Daoy (cell line): Measurements from ENCODE around the gene BCL2L13. TPM values are rescaled to one million over a fixed set of nuclear protein-coding genes. Genes with fewer than 3 reads are reported as not detected.
"Not testable (repeated sequence)": the region's sequence is repeated elsewhere in the genome, so short reads cannot be mapped to it uniquely, and the experiment has no call there.

Experiments
- DNase-seq: peaks from one replicate; pipeline ENCODE4 v3.0.0-alpha.2; 2015; ENCODE audit warnings: low read depth
- total RNA-seq: library from RNA; depleted of rRNA; stranded (reverse); fragments of >200 nt; shearing (Covaris generic); gene quantifications from 2 replicates; pipeline ENCODE4 v1.2.3, GENCODE V29; 2014

The BCL2L13 gene
- total RNA-seq, 1 experiment from 2014 or later, result 61.3 TPM

DNA sequence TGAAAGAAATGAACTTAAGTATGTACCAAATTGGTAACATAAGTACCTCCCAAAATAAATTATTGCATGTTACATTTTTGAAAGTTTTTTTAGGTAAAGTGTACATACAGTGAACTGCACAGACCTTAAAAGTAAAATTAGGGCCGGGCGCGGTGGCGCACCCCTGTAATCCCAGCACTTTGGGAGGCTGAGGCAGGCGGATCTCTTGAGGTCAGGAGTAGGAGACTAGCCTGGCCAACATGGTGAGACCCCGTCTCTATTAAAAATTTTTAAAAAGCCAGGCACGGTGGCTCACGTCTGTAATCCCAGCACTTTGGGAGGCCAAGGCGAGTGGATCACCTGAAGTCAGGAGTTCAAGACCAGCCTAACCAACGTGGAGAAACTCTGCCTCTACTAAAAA lies 1.7 kb upstream of the BCL2L13 start:
- not testable (repeated sequence) for DNase-seq

DNA sequence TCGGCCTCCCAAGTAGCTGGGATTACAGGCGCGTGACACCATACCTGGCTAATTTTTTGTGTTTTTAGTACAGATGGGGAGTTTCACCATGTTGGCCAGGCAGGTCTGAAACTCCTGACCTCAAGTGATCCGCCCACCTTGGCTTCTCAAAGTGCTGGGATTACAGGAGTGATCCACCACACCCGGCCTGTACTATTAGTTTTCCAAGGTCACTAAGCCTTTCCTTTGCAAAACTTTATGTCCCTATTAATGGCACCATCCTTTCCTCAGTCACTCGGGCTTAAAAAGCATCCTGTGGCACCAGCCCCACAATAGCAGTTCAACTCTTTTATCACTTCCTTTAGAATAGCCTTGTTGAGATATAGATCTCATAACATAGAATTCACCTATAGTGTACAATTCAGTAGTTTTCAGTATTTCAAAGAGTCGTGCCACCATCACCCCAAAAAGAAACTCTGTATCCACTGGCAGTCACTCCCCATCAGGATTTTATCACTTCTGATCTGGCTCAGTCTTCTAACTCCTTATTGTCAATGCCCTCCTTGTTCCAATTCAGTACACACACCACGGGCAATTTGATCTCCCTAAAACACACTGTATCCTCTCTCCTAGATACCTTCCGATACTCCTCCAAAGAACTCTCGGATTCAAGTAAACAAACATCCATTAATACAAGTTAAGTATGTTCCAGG lies 921 bp upstream of the BCL2L13 start:
- no peak for DNase-seq

DNA sequence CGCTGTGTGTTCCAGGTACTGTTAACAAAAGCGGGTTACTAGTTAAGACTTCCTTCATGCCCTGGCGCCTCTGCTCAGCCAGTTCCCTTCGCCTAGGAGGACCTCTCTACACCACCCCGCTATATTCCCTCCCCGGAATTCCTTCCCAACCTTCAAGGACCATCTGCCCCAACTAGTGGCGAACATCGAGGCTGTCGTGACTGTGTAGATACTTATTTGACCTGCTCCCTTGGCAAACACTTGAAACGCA lies 450 bp upstream of the BCL2L13 start:
- DNase-seq, result no peak

DNA sequence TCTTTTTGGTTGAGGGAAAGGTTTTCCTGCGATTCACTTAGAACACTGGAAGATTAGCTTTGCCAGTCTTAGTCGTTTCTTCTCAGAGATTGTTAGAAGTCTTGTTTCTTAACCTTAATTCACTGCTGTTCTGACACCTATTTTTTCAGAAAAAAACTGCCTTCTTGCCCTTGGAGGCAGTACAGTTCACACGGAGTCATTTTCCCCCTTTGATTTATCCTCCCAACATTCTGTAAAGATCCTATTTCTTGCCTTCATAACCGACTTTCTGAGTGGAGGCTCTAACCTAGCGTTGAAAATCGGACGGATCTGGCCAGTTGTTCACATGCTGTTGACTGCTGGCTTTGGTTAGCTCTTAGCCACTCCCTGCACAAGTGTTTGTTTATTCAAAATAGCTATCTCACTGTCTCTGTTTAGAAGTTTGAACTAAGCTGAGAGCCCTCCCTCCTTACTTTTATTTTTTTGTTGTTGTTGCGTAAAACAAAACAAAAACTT lies 737 bp downstream of the BCL2L13 start:
- peak; percentile 42 for DNase-seq

DNA sequence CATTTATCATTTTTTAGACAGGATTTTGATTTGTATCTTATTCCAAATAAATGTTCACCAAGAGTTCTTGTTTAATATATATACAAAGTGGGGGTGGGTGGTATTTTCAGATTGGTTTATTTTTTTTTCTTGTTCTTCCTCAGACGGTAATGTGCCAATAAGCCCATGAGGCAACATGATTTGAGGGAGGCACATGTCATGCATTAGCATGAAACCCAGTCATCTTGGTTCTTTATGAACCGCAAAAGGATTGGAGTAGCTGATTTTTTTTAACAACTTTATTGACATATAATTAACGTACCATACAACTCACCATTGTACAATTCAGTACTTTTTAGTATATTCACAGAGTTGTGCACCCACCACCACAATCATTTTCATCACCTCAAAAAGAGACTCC lies 2.7 kb downstream of the BCL2L13 start:
- no peak for DNase-seq

DNA sequence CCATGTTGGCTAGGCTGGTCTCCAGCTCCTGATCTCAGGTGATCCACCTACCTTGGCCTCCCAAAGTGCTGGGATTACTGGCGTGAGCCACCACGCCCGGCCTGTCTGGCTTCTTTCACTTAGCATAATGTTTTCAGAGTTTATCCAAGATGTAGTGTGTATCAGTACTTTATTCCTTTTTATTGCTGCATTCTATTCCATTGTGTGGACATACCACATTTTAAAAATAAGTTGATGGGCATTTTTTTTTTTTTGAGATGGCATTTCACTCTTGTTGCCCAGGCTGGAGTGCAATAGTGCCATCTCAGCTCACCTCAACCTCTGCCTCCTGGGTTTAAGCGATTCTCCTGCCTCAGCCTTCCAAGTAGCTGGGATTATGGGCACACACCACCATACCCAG lies 3.8 kb downstream of the BCL2L13 start:
- DNase-seq, result not testable (repeated sequence)

DNA sequence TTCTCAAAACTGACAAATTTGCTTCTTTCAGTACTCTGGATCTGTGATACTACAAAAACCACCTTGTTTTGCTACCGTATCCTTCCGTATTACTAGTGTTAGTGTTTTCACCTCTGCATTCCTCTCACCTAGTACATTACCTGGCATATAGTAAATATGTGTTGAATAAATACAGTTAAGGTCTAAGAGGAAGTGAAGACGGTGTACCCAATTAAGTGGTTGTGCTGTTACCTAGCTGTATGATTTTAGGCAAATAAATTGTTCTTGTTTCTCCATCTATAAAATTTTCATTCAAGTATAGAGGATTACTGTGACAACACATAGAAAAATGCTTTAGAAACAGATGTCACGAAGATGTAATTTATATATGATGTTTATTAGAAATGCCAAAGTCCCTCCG lies 8.9 kb downstream of the BCL2L13 start:
- no peak for DNase-seq

DNA sequence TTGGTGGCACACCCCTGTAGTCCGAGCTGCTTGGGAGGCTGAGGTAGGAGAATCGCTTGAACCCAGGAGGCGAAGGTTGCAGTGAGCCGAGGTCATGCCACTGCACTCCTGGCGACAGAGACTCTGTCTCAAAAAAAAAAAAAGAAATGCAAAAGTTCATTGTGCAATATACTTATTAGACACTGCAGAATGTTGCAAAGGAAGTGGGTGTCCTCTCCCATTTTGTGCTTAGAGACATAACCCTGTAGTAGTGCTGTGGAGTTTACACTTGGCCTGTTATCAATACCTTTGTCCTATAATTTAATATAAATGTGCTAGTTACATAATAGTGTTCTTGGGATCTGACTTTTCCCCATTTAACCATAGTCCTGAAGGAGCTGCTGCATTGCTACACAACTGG lies 9.4 kb downstream of the BCL2L13 start:
- DNase-seq, result no peak

DNA sequence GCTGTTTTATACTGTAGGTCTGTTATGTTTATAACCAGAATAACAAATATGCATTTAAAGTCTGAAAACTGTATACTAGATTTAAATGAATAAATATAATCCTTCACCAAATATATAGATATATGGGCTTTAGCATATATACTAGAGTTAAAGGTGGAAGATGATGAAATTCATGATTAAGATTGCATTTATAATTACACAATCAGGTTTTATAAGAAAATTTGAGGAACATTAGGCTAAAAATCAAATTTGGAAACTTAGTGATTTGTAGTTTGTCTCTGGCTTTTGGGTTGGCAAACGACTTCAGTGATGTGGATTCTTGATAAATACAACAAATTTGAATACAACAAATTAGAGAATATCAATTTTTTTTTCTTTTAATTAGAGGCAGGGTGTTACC lies 10.0 kb downstream of the BCL2L13 start:
- DNase-seq, result no peak

DNA sequence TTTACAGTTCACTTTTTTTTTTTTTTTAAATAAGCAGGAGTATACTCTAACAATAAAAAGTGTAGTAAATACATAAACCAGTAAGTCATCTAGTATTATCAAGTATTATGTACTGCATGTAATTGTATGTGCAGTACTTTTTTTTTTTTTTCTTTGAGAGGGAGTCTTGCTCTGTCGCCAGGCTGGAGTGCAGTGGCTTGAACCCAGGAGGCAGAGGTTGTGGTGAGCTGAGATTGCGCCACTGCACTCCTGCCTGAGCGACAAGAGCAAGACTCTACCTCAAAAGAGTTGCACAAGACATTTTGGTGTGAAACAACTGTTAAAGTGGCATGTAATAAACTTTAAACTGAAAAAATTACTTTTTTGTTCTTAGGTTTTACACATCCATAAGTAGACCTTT lies 16.7 kb downstream of the BCL2L13 start:
- no peak for DNase-seq

DNA sequence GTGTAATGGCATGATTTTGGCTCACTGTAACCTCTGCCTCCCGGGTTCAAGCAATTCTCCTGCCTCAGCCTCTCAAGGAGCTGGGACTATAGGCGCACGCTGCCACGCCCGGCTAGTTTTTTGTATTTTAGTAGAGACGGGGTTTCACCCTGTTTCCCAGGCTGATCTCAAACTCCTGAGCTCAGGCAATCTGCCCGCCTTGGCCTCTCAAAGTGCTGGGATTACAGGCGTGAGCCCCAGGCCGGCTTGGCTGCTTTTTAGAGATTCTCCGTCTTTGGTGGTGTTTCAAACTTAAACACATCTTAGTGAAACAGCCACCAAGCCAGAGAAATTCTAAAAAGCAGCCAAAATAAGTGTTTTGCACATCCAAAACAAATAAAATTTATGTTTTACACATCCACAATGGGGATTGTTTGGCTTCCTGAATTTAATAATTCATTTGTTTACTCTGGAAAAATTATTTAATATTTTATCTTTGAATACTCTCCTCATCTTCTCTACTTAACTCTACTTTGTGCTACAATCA lies 18.4 kb downstream of the BCL2L13 start:
- no peak for DNase-seq

DNA sequence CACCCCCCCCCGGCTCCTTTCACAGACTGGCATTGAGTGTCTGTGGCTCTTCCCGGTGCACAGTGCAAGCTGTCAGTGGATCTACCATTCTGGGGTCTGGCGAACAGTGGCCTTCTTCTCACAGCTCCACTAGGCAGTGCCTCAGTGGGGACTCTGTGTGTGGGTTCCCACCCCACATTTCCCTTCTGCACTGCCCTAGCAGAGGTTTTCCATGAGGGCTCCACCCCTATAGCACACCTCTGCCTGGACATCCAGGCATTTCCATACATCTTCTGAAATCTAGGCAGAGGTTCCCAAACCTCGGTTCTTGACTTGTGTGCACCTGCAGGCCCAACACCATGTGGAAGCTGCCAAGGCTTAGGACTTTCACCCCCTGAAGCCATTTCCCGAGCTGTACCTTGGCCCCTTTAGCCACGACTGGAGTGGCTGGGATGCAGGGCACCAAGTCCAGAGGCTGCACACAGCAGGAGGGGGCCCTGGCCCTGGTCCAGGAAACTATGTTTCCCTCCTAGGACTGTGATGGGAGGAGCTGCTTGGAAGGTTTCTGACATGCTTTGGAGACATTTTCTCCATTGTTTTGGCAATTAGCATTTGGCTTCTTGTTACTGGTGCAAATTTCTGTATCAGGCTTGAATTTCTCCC lies 26.0 kb downstream of the BCL2L13 start:
- DNase-seq, result no peak

DNA sequence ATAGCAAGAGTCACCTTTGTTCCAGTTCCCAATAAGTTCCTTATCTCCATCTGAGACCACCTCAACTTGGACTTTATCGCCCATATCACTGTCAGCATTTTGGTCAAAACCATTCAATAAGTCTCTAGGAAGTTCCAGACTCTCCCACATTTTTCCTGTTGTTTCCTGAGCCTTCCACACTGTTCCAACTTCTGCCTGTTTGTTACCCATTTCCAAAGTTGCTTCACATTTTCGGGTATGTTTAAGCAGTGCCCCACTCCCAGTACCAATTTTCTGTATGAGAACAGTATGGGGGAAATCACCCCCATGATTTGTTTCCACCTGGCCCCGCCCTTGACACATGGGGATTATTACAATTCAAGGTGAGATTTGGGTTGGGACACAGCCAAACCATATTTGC lies 26.7 kb downstream of the BCL2L13 start:
- DNase-seq, result no peak

DNA sequence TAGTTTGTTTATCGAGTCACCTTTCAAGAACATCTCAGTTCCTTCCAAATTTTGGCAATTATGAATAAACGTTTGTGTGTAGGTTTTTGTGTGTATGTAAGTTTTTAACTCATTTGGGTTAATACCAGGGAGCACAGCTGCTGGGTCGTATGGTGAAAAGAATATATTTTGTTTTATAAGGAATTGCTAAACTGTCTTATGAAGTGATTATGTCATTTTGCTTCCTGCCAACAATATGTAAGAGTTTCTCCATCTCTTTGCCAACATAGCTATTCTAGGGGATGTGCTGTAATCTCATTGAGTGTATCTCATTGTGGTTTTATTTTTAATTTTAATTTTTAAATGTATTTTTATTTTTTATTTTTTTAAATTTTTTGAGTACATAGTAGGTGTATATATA lies 27.3 kb downstream of the BCL2L13 start:
- no peak for DNase-seq

DNA sequence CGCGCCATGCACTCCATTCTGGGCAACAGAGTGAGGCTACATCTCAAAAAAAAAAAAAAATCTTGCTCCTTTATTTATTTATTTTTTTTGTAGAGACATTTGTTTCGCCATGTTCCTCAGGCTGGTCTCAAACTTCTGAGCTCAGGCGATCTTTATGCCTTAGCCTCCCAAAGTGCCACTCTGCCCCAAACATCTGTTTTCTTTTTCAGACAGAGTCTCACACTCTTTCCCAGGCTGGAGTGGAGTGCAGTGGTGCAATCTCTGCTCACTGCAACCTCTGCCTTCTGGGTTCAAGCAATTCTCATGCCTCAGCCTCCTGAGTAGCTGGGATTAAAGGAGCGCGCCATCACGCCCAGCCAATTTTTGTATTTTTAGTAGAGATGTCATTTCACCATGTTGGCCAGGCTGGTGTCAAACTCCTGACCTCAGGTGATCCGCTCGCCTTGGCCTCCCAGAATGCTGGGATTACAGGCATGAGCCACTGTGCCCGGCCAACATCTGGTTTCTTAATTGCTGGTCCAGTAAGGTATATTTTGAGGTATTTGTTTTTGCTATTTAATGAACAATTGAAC lies 33.0 kb downstream of the BCL2L13 start:
- not testable (repeated sequence) for DNase-seq

DNA sequence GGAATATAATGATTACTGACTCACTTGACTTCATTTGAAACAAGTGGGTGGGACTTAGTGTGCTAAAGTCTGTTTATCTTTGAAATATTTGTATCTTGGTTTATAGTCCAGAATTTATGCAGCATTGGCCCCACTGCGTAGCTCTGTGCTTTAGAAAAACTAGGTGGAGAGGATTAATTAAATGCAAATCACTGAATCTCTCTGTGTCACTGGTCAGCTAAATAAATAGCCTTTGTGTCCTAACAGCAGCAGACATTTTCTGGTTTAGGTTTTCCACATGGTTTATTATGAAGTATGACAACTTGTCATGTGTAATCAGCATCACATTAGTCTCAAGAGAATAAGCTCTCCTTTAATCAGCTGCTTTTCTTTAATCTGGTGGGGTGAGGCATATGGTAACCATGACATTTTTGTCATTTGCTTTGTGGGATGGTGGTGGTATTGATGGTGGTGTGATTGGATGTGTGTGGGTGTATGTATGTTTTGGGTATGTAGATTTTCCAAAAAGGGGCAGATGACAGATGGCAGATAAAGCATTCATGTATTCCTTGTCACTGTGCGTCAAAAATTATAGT lies 33.9 kb downstream of the BCL2L13 start:
- no peak for DNase-seq

DNA sequence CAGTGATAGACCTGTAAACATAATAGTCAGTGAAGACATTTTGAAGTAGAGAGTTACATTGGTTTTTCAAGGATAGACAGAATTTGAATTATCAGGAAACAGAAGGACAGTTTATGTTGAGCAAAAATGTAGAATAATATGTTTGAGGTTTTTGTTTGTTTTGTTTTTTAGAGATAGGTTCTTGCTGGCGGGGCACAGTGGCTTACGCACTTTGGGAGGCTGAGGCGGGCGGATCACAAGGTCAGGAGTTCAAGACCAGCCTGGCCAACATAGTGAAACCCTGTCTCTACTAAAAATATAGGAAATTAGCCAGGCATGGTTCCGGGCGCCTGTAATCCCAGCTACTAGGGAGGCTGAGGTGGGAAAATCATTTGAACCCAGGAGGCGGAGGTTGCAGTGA lies 35.6 kb downstream of the BCL2L13 start:
- DNase-seq, result no peak

DNA sequence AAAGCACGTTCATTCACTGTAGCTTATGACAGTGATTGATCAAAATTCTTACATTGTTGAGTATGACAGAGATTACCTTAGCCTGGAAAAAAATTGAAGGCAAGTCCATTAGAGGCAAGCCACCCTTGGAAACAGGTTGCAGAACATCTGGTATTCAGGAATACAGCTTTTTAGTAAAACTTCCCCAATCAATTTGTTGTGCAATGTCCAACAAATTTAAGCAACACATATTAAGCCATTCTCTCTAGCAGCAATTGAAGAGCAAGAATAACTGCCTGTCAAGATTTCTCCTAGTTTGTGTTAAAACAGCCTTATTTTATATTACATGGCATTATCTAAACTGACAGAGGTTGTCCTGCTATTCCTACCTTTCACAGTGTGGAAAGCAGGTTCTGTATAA lies 37.0 kb downstream of the BCL2L13 start:
- DNase-seq, result no peak

DNA sequence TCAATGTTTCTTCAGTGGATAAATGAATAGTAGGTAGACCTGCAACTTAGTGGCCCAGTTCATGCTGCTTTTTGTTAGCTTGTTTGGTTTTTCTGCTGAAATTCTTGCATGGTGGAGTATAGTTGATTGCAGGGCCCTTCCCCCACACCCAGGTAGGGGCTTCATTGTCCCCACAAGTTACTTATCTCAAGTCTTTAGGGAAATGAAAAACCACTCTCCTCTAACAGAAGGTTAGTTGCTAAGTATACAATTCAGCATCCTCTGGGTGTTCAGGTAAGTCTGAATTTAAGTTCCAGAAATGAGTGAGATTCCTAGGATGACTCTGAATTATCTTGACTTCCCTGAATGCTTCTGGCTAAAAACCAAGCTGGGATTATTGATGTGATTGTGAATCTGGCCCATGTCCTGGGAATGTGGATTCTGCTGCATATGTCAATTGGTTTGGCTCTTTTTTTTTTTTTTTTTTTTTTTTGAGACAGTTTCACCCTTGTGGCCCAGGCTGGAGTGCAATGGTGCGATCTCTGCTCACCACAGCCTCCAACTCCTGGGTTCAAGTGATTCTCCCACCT lies 40.3 kb downstream of the BCL2L13 start:
- no peak for DNase-seq

DNA sequence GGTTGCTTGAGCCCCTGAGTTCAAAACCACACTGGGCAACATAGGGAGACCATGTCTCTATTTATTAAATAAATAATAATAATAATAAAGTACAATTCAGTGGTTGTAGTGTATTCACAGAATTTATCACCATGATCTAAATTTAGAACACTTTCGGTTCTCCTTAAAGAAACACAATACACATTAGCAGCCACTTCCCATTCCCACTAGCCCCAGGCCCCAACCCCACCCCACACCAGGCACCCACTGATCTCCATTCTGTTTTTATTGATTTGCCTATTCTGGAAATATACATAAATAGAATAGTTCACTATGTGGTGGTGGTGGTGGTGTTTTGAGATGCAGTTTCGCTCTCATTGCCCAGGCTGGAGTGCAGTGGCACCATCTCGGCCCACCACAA lies 45.7 kb downstream of the BCL2L13 start:
- DNase-seq, result no peak

DNA sequence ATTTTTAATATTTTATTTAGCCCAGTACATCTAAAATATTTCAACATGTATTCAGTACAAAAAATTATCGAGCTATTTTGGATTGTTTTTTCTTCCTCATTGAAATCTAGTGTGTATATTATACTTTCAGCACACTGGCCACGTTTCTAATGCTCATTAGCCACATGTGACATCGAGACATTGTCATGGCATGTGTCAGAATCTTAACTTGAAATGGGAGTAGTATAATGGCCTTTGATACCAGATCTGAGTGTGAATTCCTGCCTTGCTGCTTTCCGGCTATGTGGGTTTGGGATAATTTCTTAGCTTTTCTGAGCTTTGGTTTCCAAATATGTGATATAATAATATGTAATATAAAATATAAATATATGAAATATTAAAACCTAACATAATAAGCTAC lies 54.3 kb downstream of the BCL2L13 start:
- DNase-seq, result no peak

DNA sequence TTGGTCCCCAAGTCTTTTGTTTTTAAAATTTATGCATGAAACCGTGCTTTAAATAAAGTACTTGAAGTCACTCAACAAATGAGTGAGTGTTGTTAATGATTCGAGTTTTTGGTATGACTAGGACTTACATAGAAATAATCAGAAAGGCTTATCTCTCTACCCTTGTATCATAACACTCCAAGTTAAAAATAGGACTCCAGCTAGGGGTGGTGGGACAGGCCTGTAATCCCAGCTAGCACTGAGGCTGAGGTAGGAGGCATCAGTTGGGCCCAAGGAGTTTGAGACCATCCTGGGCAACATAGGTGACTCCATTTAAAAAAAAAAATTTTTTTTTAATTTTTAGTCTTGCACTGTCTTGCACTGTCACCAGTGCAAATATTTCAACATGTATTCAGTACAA lies 55.6 kb downstream of the BCL2L13 start:
- DNase-seq, result no peak

DNA sequence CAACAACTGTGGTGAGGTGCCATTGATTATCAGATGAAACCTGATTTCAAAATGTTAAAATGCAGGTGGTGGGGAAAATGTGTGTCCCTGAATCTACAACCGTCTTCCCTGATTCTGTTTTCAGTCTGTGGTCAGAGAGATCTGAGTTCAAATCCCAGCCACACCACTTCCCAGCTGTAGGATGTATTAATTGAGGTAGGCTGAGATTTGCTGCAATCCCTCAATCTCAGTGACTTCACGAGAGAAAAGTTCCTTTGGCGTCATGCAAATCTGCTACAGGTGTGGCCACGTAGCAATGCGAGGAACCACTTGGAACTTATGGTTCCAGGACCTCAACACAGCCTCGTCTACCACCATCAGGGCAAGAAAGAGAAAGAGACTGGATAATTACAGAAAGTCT lies 56.2 kb downstream of the BCL2L13 start:
- DNase-seq, result no peak
